Activated naive CD4-positive, alpha-beta T cell treated with anti-CD3 and anti-CD28 coated beads, Interleukin-2, amount 50 U/mL, for 24 hours (primary cell): ENCODE measurements around the gene CYP39A1.

Source experiments
- H3K27ac Mint-ChIP-seq: one replicate; pipeline ENCODE4 v1.8.0; 2021; ENCODE audit warnings: mild to moderate bottlenecking, mixed read lengths
- H3K27me3 Mint-ChIP-seq: one replicate; pipeline ENCODE4 v1.8.0; 2021; ENCODE audit warnings: mixed read lengths
- H3K36me3 Mint-ChIP-seq: one replicate; pipeline ENCODE4 v1.8.0; 2021; ENCODE audit warnings: mixed read lengths
- H3K4me1 Mint-ChIP-seq: one replicate; pipeline ENCODE4 v1.8.0; 2021; ENCODE audit warnings: mixed read lengths
- H3K4me3 Mint-ChIP-seq: one replicate; pipeline ENCODE4 v1.8.0; 2021; ENCODE audit warnings: mild to moderate bottlenecking, mixed read lengths
- H3K9me3 Mint-ChIP-seq: one replicate; pipeline ENCODE4 v1.8.0; 2021; ENCODE audit warnings: mixed read lengths

The CYP39A1 gene

GRCh38 chr6:46517202-46517601 lies 135.4 kb downstream of the CYP39A1 start:
- H3K4me3 Mint-ChIP-seq: no peak overlapping the region
- no peaks in the 10 kb centered on the region for H3K36me3 Mint-ChIP-seq
- no peak overlapping the region for H3K27ac Mint-ChIP-seq
- peaks cover 4% of the 10 kb centered on the region for H3K27me3 Mint-ChIP-seq
- no peaks in the 10 kb centered on the region for H3K9me3 Mint-ChIP-seq
- H3K4me1 Mint-ChIP-seq: no peaks in the 10 kb centered on the region

GRCh38 chr6:46513533-46513932 lies 139.1 kb downstream of the CYP39A1 start:
- no peak overlapping the region for H3K27ac Mint-ChIP-seq
- H3K9me3 Mint-ChIP-seq: no peaks in the 10 kb centered on the region
- no peaks in the 10 kb centered on the region for H3K36me3 Mint-ChIP-seq
- no peaks in the 10 kb centered on the region for H3K4me1 Mint-ChIP-seq
- H3K27me3 Mint-ChIP-seq: peaks cover 4% of the 10 kb centered on the region
- no peak overlapping the region for H3K4me3 Mint-ChIP-seq

DNA sequence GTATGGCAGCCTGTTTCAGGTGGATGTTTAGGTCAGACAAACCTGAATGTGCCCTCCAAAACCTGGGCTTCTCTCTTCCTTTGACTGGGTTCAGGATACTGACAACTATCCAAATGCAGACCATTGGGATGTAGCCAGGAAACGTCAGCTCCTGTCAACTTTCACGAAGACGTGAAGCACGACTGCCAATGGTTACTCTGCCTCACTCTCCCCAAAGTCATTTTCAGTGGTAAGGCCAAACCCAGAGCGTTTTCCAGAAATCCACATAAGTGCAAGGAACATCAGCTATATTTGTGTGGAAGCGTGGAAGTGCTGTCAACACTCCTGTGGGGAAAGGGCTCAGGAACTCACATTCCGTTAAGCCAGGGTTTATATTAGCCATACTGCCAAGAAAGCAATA lies 141.3 kb downstream of the CYP39A1 start:
- no peak overlapping the region for H3K4me3 Mint-ChIP-seq
- H3K9me3 Mint-ChIP-seq: no peaks in the 10 kb centered on the region
- no peak overlapping the region for H3K27ac Mint-ChIP-seq
- H3K36me3 Mint-ChIP-seq: no peaks in the 10 kb centered on the region
- peaks cover 4% of the 10 kb centered on the region for H3K27me3 Mint-ChIP-seq
- no peaks in the 10 kb centered on the region for H3K4me1 Mint-ChIP-seq

DNA sequence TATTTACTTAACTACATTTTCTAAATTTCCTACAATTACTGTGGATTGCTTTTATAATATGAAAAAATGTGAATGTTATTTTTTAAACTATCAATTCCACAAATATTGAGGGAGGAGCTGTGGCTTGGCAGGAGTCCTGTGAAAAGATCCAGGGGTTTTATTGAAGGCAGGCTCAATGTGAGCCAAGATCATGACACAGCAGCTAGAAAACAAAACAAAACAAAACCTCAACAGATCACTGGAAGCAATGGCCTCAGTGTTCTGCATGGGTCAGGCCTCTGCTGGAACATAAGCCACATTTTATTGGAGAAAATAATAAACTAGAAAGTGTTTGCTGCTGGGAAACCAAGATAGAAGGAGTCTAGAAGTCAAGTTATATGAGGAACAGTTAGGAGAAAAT lies 142.0 kb downstream of the CYP39A1 start:
- H3K9me3 Mint-ChIP-seq: no peaks in the 10 kb centered on the region
- no peaks in the 10 kb centered on the region for H3K4me1 Mint-ChIP-seq
- peaks cover 5% of the 10 kb centered on the region for H3K27me3 Mint-ChIP-seq
- no peaks in the 10 kb centered on the region for H3K36me3 Mint-ChIP-seq
- no peak overlapping the region for H3K27ac Mint-ChIP-seq
- no peak overlapping the region for H3K4me3 Mint-ChIP-seq

GRCh38 chr6:46509981-46510510 lies 142.6 kb downstream of the CYP39A1 start:
- H3K4me3 Mint-ChIP-seq: no peak overlapping the region

DNA sequence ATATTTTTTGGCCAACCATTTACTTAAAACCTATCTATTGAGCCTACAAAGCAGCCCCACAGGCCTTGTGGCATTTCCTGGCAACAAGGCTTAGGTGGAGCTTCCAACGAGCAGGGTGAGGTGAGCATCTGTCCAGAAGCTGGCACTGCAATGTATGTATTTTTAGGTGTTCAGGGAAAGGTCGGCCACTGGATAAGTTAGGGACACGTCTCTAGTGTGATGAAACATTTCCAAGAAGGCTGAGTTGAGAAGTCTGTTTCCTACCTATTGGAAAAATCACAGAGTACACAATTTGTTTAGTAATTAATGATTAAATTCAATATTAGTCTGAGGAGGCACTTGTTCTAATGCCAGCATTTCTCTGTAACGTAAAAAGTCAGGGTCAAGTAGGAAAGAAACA lies 143.6 kb downstream of the CYP39A1 start:
- Mint-ChIP-seq H3K4me1 (no peaks in the 10 kb centered on the region), H3K9me3 (no peaks in the 10 kb centered on the region), H3K4me3 (no peak overlapping the region), H3K27ac (no peak overlapping the region), H3K36me3 (no peaks in the 10 kb centered on the region), H3K27me3 (peaks cover 7% of the 10 kb centered on the region)

More at GRCh38 chr6:46509981-46510510, 142.6 kb downstream of the CYP39A1 start:
- Mint-ChIP-seq H3K4me1 (no peaks in the 10 kb centered on the region), H3K27ac (no peak overlapping the region), H3K27me3 (peaks cover 7% of the 10 kb centered on the region), H3K9me3 (no peaks in the 10 kb centered on the region), H3K36me3 (no peaks in the 10 kb centered on the region)

- Mint-ChIP-seq H3K9me3 (no peaks in the 10 kb centered on the region), H3K27ac (no peak overlapping the region), H3K4me1 (no peaks in the 10 kb centered on the region), H3K27me3 (peaks cover 7% of the 10 kb centered on the region), H3K36me3 (no peaks in the 10 kb centered on the region), H3K4me3 (no peak overlapping the region)
These were observed 145.2 kb downstream of the CYP39A1 start for GRCh38 chr6:46507426-46507825.

- no peaks in the 10 kb centered on the region for H3K36me3 Mint-ChIP-seq
- H3K27me3 Mint-ChIP-seq: peaks cover 9% of the 10 kb centered on the region
- no peaks in the 10 kb centered on the region for H3K4me1 Mint-ChIP-seq
- no peaks in the 10 kb centered on the region for H3K9me3 Mint-ChIP-seq
- no peak overlapping the region for H3K4me3 Mint-ChIP-seq
- no peak overlapping the region for H3K27ac Mint-ChIP-seq
These were observed 146.7 kb downstream of the CYP39A1 start for GRCh38 chr6:46505693-46506512.

DNA sequence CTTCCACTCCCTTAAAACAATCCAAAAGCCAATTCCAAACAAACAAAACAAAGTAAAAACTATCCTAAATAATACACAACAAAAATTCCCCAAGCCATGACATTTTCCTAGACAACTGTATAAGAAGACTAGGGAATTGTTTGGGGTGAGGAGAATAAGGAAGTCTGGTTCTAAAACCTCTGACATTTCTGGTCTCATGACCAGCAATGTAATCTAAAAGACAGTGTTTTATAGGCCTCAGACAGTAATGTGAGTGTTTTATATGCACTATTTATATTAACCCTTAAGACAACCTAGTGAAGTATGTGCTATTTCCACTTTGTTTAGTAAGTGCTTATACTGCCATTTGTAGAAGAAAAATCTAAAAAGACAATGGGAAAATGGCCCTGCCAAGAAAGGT lies 148.4 kb downstream of the CYP39A1 start:
- H3K27me3 Mint-ChIP-seq: peaks cover 7% of the 10 kb centered on the region
- no peak overlapping the region for H3K4me3 Mint-ChIP-seq
- H3K36me3 Mint-ChIP-seq: no peaks in the 10 kb centered on the region
- H3K4me1 Mint-ChIP-seq: no peaks in the 10 kb centered on the region
- H3K27ac Mint-ChIP-seq: no peak overlapping the region
- no peaks in the 10 kb centered on the region for H3K9me3 Mint-ChIP-seq

DNA sequence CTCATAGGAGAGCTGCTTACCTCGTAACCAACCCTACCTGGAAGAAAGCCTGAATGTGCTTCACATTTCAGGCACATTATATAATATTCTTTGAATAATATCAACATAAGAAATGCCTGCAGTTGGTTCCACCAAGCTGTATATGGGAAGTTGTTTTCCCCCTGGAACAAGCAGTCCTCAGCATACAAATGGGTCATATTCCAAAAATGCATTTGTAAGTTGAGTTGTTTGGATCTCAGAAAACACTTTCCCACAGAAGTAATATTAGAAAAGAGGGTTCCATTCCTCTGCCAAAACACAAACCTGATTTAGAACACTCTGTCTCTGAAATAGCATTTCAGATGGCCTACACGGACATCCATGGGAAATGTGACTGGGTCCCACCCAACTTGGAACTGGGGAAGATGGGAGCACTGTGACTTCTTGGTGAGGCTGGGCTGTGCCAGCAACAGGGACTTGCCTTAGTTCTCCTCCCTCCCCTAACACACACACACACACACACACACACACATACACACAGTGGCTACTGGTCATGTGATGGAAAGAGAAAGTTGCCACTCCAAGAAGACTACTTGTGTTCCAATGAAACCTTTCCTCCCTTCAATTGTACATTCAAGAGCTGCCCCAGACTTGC lies 150.0 kb downstream of the CYP39A1 start:
- H3K36me3 Mint-ChIP-seq: no peaks in the 10 kb centered on the region
- no peak overlapping the region for H3K4me3 Mint-ChIP-seq
- no peak overlapping the region for H3K27ac Mint-ChIP-seq
- H3K4me1 Mint-ChIP-seq: no peaks in the 10 kb centered on the region
- no peaks in the 10 kb centered on the region for H3K9me3 Mint-ChIP-seq
- peaks cover 7% of the 10 kb centered on the region for H3K27me3 Mint-ChIP-seq

DNA sequence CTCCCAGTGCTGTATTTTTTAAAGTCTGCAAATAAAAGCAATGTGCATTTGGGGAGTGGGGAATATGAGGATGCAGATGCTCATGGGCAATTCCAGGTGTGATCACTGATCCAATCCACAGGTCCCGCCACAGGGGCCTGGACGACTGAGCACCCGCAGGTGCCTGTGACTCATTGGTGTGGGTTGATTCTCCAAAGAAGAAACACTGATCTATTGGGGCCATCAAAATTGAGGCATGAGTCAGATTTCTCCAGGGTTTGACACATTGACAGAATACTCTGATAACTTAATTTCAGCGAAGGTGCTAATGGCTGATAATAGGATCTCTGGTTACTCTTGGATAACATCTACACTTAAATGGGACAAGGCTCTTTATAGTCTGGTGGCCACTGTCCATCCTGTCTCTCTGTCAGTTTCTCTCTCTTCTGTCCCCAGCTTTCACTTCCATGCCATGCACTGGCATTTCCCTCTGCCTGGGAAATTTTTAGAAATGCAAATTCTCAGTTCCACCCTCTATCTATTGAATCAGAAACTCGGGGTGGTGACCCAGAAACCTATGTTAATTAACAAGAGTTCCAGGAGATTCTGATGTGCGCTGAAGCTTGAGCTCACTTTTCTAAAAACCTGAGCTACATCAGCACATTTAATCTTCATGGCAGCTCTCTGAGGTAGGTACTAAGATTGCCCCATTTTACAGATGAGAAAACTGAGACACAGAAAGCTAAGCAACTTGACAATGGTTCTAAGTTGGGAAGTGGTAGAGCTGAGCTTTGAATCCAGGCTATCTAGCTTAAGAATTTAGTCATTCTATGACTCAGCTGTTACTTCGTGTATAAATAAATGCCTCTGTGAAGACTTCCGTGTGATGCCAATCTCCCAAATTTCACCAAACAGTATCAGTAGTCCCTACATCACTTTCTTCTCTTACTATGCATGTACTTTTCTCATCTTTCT lies 151.2 kb downstream of the CYP39A1 start:
- H3K27ac Mint-ChIP-seq: no peak overlapping the region
- no peaks in the 10 kb centered on the region for H3K9me3 Mint-ChIP-seq
- H3K4me3 Mint-ChIP-seq: no peak overlapping the region
- H3K27me3 Mint-ChIP-seq: peaks cover 15% of the 10 kb centered on the region
- no peaks in the 10 kb centered on the region for H3K4me1 Mint-ChIP-seq
- no peaks in the 10 kb centered on the region for H3K36me3 Mint-ChIP-seq

DNA sequence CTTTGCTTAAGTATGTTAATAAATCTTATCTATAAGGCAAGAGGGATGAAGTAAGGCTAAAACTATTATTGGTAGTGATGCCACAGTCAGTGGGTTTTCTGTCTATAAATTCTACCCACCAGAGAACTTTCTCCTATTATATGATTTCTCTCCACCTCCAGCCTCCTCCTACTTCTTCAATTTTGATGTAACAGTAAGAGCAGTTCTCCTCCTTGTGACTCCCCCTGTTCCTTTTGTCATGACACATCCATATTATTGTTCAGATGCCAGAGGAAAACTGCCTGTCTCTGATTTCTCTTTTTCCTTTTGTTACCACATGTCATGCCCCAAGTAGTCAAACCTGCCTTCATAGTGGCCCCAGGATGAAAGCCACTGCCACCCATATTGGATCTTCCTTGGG lies 152.2 kb downstream of the CYP39A1 start:
- Mint-ChIP-seq H3K27me3 (peaks cover 15% of the 10 kb centered on the region), H3K9me3 (no peaks in the 10 kb centered on the region), H3K36me3 (no peaks in the 10 kb centered on the region), H3K4me1 (no peaks in the 10 kb centered on the region), H3K27ac (no peak overlapping the region), H3K4me3 (no peak overlapping the region)
